ENCODE data around the gene PCDHA12. TPM values are rescaled to one million over a fixed set of nuclear protein-coding genes. Genes with fewer than 3 reads are reported as not detected.
"Not testable (repeated sequence)": the region's sequence is repeated elsewhere in the genome, so short reads cannot be mapped to it uniquely, and the experiment has no call there.

Gene PCDHA12
- total RNA-seq, 1 donor, result under 0.01 TPM

- DNase-seq (ENCODE audit: low read depth), result no peak
- H3K4me3 ChIP-seq (ENCODE audit: low read depth, low read length), result no peak overlapping the region
- peak; percentile 25 for TF ChIP-seq CTCF (IDR thresholded peaks at IDR 0.05; ENCODE audit: insufficient read depth, low read depth, low read length)
Observed at GRCh38 chr5:140869555-140869886, 5.6 kb upstream of the PCDHA12 start.

- H3K4me3 ChIP-seq (ENCODE audit: low read depth, low read length), result no peak overlapping the region
- DNase-seq (ENCODE audit: low read depth), result no peak
- no peak for TF ChIP-seq CTCF (IDR thresholded peaks at IDR 0.05; ENCODE audit: insufficient read depth, low read depth, low read length)
Observed at GRCh38 chr5:140870221-140871201, 4.6 kb upstream of the PCDHA12 start.

GRCh38 chr5:140876541-140877261 is 1.6 kb downstream of the PCDHA12 start:
- H3K4me3 ChIP-seq (ENCODE audit: low read depth, low read length); DNase-seq (ENCODE audit: low read depth): not testable (repeated sequence)

GRCh38 chr5:140877262-140877581 is 2.1 kb downstream of the PCDHA12 start:
- no peak for TF ChIP-seq CTCF (IDR thresholded peaks at IDR 0.05; ENCODE audit: insufficient read depth, low read depth, low read length)
- no peak overlapping the region for H3K4me3 ChIP-seq (ENCODE audit: low read depth, low read length)
- DNase-seq (ENCODE audit: low read depth), result no peak

- DNase-seq (ENCODE audit: low read depth), result peak; percentile 1
- H3K4me3 ChIP-seq (ENCODE audit: low read depth, low read length), result no peak within 1 kb of the TSS
- no peak for TF ChIP-seq CTCF (IDR thresholded peaks at IDR 0.05; ENCODE audit: insufficient read depth, low read depth, low read length)
Observed at GRCh38 chr5:140881889-140882590, 6.9 kb downstream of the PCDHA12 start, which contains the start of gene PCDHA13. Gene PCDHA13, plus strand, starts transcription at chr5:140882124. Its CDS starts 145 bp downstream, at chr5:140882269.

GRCh38 chr5:140882591-140882899 is 7.4 kb downstream of the PCDHA12 start:
- no peak overlapping the region for H3K4me3 ChIP-seq (ENCODE audit: low read depth, low read length)
- no peak for TF ChIP-seq CTCF (IDR thresholded peaks at IDR 0.05; ENCODE audit: insufficient read depth, low read depth, low read length)
- no peak for DNase-seq (ENCODE audit: low read depth)

- DNase-seq (ENCODE audit: low read depth), result no peak
- H3K4me3 ChIP-seq (ENCODE audit: low read depth, low read length), result no peak overlapping the region
- no peak for TF ChIP-seq CTCF (IDR thresholded peaks at IDR 0.05; ENCODE audit: insufficient read depth, low read depth, low read length)
Observed at GRCh38 chr5:140883373-140883772, 8.3 kb downstream of the PCDHA12 start.
